A673 (cell line): ENCODE results near the gene AQP3. TPM values are rescaled to one million over a fixed set of nuclear protein-coding genes. Genes with fewer than 3 reads are reported as not detected.

Experiments
- BruUV-seq: library from RNA; stranded (reverse); fragments of 400-500 nt; replicated peaks from 2 replicates; lab custom pipeline; 2021; lab: Mats Ljungman, UMichigan
- CTCF ChIA-PET: fragments of 300-600 bp; sonication (Branson Sonifier 250); formaldehyde crosslinking; loops from one replicate; lab custom pipeline; 2022; ENCODE audit warnings: antibody characterized with exemption; lab: Charles Lee
- POLR2A ChIA-PET: fragments of 300-600 bp; sonication (Branson Sonifier 250); formaldehyde crosslinking; loops from one replicate; lab custom pipeline; 2022; ENCODE audit warnings: antibody characterized with exemption; ENCODE audit not compliant: low non-redundant PET; lab: Charles Lee
- DNase-seq: peaks from one replicate; pipeline ENCODE4 v3.0.0-alpha.2; 2015; ENCODE audit warnings: low spot score
- H3K27ac ChIP-seq: fragments of 200-600 bp; sonication (generic); 2 replicates; pipeline ENCODE4 v1.5.1; 2016; ENCODE audit warnings: mixed run types, low read depth, mild to moderate bottlenecking, mixed read lengths, antibody characterized with exemption, low read length; ENCODE audit not compliant: poor library complexity, severe bottlenecking
- H3K27me3 ChIP-seq: fragments of 200-600 bp; sonication (generic); replicated peaks from 2 replicates; pipeline ENCODE4 v1.6.1; 2017; ENCODE audit warnings: mixed run types, low read depth, mild to moderate bottlenecking, mixed read lengths, antibody characterized with exemption, low read length; ENCODE audit not compliant: insufficient read depth, poor library complexity
- H3K36me3 ChIP-seq: fragments of 200-600 bp; sonication (generic); 2 replicates; pipeline ENCODE4 v1.6.1; 2016; ENCODE audit warnings: mixed run types, mild to moderate bottlenecking, mixed read lengths, antibody characterized with exemption, low read length; ENCODE audit not compliant: insufficient read depth, poor library complexity, severe bottlenecking
- H3K4me1 ChIP-seq: fragments of 200-600 bp; sonication (generic); 2 replicates; pipeline ENCODE4 v1.6.1; 2017; ENCODE audit warnings: mixed run types, mild to moderate bottlenecking, mixed read lengths, antibody characterized with exemption, low read length; ENCODE audit not compliant: insufficient read depth, poor library complexity, severe bottlenecking
- H3K4me3 ChIP-seq: fragments of 200-600 bp; sonication (generic); 2 replicates; pipeline ENCODE4 v1.5.1; 2016; ENCODE audit warnings: low read depth, mixed run types, mild to moderate bottlenecking, mixed read lengths, low read length; ENCODE audit not compliant: poor library complexity, severe bottlenecking
- H3K9me3 ChIP-seq: fragments of 200-600 bp; sonication (generic); 2 replicates; pipeline ENCODE4 v1.6.1; 2016; ENCODE audit warnings: mixed run types, low read depth, mild to moderate bottlenecking, mixed read lengths, antibody characterized with exemption, low read length; ENCODE audit not compliant: poor library complexity, severe bottlenecking
- EZH2 ChIP-seq: fragments of 200-600 bp; sonication (generic); IDR thresholded peaks from 2 replicates; pipeline ENCODE4 v1.6.1; 2017; ENCODE audit warnings: borderline replicate concordance, low read depth, mild to moderate bottlenecking, mixed read lengths, antibody characterized with exemption, low read length; ENCODE audit not compliant: poor library complexity, severe bottlenecking
- intact Hi-C: fragments of 100-400 bp; cut with micrococcal nuclease; formaldehyde crosslinking; loops from one replicate; pipeline ENCODE4 v1.10.0; 2022; ENCODE audit not compliant: unreplicated experiment
- total RNA-seq: library from RNA; stranded (reverse); gene quantifications from 2 replicates; pipeline ENCODE4 v1.2.3, GENCODE V29; 2021
- TF ChIP-seq, protein P1 (sequence below): fragments of 300-800, 200-600 bp; sonication (generic); conservative IDR thresholded peaks from 2 replicates; pipeline ENCODE4 v1.5.1; 2017; ENCODE audit warnings: low read depth, mild to moderate bottlenecking, antibody characterized with exemption, low read length, moderate library complexity, mixed read lengths

AQP3 gene
- total RNA-seq, 1 experiment from 2014 or later, result 0.43 TPM

- no TSS peak for BruUV-seq
- Histone ChIP-seq H3K4me3 (no peak overlapping the region), H3K4me1 (no peaks in the 10 kb centered on the region), H3K27me3 (no peaks in the 10 kb centered on the region), H3K27ac (no peak overlapping the region), H3K9me3 (no peaks in the 10 kb centered on the region), H3K36me3 (no peaks in the 10 kb centered on the region)
- ChIA-PET CTCF (interaction anchor here (0.7 kb wide), 1 partner anchor 13 kb away, joined by 3 read pairs; no protein-coding TSS in a partner anchor), POLR2A (no interaction called here)
- TF ChIP-seq, protein P1, sequence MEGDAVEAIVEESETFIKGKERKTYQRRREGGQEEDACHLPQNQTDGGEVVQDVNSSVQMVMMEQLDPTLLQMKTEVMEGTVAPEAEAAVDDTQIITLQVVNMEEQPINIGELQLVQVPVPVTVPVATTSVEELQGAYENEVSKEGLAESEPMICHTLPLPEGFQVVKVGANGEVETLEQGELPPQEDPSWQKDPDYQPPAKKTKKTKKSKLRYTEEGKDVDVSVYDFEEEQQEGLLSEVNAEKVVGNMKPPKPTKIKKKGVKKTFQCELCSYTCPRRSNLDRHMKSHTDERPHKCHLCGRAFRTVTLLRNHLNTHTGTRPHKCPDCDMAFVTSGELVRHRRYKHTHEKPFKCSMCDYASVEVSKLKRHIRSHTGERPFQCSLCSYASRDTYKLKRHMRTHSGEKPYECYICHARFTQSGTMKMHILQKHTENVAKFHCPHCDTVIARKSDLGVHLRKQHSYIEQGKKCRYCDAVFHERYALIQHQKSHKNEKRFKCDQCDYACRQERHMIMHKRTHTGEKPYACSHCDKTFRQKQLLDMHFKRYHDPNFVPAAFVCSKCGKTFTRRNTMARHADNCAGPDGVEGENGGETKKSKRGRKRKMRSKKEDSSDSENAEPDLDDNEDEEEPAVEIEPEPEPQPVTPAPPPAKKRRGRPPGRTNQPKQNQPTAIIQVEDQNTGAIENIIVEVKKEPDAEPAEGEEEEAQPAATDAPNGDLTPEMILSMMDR, result no peak
- no peak for TF ChIP-seq EZH2
- DNase-seq, result no peak
- intact Hi-C loops, result no loop called here
Observed at GRCh38 chr9:33439731-33440130, 7.7 kb downstream of the AQP3 start.

DNA sequence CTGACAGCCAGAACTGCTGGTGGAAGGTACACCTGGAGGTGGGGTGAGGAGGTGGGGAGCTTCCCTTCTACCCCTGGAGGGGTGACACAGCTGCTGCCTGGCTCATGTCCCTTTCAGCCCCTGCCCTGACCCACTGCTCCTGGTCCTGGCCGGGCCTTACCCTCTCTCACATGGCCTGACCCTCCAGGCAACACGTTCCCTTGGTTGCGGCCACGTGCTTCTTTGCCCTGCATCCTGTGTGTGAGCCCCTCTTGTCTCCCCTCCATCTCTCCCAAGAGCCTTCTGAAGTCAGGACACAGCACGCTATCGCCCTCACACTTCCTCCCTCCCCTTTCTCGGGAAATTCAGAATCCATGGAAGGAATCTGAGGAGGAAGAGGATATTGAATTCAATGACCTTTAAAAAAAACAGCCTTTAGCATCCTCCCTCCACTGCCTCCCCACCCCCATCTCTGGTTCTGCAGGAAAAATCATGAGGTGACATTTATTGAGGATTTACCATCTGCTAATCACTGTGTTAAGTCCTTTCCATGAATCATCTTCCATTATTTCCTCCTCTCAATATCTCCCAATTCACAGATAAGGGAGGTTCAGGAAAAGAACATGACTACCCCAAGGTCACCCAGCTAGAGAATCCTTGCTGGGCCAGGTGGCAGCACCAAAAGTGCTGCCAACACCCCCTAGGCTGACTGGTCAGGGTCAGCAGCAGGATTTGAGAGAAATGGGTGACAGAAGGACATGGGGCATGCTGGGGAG, 8.3 kb downstream of the AQP3 start:
- no peak for TF ChIP-seq EZH2
- TF ChIP-seq, protein P1, result no peak
- H3K4me3 ChIP-seq, result no peak overlapping the region
- H3K36me3 ChIP-seq, result no peaks in the 10 kb centered on the region
- H3K4me1 ChIP-seq, result no peaks in the 10 kb centered on the region
- no peak for DNase-seq
- BruUV-seq, result no TSS peak
- intact Hi-C loops, result no loop called here
- CTCF ChIA-PET, result interaction anchor here (0.7 kb wide), 1 partner anchor 14 kb away, joined by 3 read pairs; no protein-coding TSS in a partner anchor
- H3K27ac ChIP-seq, result no peak overlapping the region
- H3K9me3 ChIP-seq, result no peaks in the 10 kb centered on the region
- POLR2A ChIA-PET, result no interaction called here
- no peaks in the 10 kb centered on the region for H3K27me3 ChIP-seq

- no peak for DNase-seq
- H3K9me3 ChIP-seq, result no peaks in the 10 kb centered on the region
- no TSS peak for BruUV-seq
- intact Hi-C loops, result no loop called here
- H3K4me1 ChIP-seq, result no peaks in the 10 kb centered on the region
- POLR2A ChIA-PET, result no interaction called here
- no peak overlapping the region for H3K4me3 ChIP-seq
- CTCF ChIA-PET, result no interaction called here
- no peak for TF ChIP-seq EZH2
- TF ChIP-seq, protein P1, result no peak
- no peaks in the 10 kb centered on the region for H3K36me3 ChIP-seq
- H3K27me3 ChIP-seq, result no peaks in the 10 kb centered on the region
- no peak overlapping the region for H3K27ac ChIP-seq
Observed at GRCh38 chr9:33437898-33438297, 9.5 kb downstream of the AQP3 start.
